GM18498 (cell line): ENCODE measurements around the gene CDC37.

Experiments
- ATAC-seq: cut with Tn5 transposase; IDR thresholded peaks from one replicate; pipeline ENCODE4 v1.9.1; 2021; ENCODE audit warnings: mild to moderate bottlenecking, moderate library complexity; ENCODE audit not compliant: unreplicated experiment

The CDC37 gene

DNA sequence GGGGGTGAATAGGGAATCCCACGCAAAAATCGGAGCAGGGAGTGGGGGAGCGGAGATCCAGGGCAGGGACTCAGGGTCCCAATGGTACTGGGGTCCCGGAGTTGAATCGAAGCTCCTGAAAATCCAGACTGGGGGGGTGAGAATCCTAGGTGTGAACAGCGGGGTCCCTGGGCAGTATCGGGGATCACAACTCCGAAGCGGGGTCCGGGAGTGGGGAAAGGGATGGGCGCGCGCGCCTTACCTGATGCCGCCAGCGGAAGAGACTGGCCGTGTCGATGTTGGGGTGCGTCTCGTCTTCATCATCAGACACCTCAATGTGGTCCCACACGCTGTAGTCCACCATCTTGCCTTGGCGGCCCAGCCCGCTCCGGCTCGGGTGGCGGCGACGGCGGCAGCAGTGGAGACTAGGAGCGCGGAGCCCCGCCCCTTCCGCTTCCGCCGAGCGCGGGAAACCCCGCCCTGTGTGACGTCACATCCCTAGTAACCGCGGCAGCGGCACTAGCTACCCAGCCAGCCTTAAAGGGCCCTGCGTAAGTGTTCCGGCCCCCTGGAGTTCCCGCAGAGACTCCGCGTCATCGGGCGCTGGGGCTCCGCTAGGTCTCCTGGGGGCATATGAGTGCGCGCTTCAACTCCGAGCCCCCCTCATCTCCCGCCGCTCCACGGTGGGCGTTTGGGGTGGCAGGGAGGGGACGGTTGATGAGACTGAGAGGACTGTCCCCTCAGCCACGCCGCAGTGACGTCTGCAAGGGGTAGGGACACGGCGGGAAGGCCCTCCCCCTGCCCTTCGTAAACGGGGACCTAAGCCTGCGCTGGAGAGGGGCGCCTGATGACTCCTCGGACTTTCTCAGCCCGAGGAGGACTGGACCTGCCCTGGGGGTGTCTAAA, at the start of gene CDC37:
TSS of gene CDC37 (minus strand) at position 406 of the 885 bp plus-strand sequence. CDS start at position 343, 63 bp downstream.
- ATAC-seq, result peak; percentile 81

DNA sequence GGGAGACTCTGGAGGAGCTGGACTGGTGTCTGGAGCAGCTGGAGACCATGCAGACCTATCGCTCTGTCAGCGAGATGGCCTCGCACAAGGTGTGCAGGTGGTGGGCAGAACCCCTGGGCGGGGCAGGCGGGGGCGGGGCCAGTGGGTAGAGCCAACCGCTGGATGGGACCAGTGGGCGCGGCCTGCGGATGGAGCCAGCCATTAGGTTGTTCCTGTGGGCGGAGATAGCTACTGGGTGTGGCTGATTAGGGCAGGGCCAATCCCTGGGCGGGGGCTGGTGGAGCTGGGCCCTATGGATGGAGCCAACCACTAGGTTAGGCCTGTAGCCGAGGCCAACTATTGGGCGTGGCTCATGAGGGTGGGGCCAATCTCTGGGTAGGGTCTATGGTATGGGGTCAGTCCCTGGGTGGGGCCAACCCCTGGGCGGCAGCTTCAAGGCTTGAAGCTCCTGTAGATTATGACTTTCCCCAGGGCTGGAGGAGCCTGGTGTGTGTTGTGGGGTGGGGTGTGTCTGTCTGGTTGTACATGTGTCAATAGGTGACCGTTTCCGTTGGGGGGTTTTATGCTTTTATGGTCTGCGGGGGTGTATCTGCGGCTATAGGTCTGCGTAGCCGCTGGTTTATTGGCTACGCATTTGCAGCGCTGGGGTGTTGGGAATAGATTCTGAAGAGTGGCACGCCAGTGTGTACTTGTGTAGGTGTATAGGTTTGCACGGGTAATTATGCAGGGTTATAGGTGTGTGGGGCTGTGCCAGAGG, 47.7 kb upstream of the CDC37 start:
- no peak for ATAC-seq

DNA sequence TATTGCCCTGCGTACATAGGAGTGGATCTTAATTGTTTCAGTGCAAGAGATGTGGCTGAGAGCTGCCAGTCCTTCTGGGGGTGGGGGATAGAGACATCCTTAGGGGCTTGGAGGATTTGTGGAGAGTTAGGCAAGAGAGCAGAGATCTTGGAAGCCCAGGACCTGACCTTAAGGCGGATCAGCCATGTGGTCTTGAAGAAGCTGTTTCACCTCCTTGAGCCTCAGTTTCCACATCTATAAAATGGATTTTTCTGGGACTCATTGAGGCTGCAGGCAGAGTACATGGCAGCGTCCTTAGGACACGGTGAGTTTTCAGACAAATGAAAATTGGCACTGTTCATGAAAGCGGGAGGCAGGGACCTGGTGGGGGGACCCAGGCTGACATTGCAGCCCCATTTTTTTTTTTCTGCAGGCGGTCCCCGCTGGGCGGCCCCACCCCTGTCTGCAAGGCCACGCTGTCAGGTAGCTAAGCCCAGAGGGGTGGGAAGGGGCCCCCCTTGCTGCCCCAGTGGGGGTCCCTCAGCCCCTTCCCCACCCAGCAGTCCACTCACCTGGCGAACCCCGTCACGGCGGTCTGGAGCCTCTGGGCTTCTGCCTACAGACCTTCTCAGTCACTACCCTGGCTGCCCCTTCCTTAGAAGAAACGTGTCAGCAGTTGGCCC, 47.0 kb upstream of the CDC37 start:
- ATAC-seq, result no peak

DNA sequence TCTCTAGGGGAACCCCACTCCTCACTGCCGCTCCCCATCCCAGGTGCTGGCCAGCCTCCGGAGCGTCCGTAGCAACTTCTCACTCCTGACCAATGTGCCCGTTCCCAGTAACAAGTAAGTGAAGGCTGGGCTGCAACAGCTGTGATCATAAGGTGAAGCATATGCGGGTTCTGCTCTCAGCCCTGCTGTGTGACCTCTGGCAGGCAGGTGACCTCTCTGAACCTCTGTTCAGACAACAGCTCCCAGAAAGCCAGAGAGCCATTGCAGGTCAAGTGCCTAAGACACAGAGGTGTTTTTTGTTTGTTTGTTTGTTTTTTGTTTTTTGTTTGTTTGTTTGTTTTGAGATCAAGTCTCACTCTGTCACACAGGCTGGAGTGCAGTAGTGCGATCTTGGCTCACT, 45.7 kb upstream of the CDC37 start:
- no peak for ATAC-seq

DNA sequence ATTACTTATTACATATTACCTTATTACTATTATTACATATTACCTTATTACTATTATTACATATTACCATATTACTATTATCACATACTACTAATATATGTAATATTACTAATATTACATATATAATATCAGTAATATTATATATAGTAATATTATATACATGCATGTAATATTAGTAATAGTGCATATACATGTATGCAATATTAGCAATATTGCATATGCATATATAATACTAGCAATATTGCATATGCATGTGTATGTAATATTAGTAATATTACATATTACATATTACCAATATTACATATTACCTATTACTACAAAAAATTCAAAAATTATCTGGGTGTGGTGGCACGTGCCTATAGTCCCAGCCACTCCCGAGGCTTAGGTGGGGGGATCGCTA, 39.4 kb upstream of the CDC37 start:
- ATAC-seq, result no peak

DNA sequence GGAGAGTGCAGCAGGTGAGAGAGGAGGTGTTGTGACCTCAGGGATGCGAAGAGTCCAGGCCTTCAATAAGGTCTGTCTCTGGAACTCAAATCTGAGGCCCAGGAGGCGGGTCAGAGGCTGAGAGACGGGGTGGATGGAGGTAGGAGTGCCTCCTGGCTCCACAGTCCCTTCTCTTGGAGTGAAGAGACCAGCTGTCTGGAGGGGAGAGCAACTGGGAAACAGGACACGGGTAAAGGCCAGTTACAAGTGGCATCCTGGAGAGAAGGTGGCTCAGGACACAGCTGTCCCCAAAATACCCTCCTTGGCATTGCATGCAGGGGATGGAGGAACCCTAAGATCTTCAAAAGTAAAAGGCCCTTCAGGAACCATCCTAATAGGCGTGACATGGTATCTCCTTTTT, 36.2 kb upstream of the CDC37 start:
- ATAC-seq, result no peak

DNA sequence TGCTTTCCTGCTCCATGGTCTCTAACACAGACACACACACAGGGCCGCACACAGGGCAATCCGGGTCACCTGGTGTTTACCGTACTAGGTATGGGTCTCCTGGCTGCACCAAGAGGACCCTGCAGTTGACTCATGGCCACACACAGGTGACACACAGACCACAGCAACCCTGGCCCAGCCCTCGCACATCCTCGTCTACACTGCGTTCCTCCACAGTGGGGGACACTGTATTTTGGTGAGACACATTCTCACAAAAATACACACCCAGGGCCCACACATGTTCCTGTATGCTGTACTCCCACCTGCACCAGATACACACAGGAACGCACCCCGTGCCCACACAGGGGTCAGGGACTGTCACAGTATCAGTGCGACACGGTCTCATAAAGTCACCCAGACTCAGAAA, 29.8 kb upstream of the CDC37 start:
- no peak for ATAC-seq

DNA sequence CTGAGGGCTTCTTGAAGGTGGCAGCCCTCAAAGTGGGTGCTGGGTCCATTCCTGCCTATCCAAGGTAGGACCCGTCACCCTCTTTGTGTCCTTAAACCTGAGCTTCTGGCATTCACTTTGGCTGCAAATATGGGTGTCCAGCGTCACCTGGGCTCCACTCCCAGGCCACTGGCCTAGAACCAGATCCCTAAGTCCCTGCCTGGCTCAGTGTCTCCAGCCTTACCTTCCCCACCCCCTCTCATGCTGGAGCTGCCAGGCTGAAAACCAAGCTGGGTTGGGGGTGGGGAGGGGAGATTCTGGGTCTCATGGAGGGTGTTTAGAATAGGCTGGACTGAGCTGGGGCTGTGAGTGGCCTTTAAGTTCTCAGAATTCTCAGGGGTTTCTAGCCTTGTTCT, 29.4 kb upstream of the CDC37 start:
- ATAC-seq, result no peak

DNA sequence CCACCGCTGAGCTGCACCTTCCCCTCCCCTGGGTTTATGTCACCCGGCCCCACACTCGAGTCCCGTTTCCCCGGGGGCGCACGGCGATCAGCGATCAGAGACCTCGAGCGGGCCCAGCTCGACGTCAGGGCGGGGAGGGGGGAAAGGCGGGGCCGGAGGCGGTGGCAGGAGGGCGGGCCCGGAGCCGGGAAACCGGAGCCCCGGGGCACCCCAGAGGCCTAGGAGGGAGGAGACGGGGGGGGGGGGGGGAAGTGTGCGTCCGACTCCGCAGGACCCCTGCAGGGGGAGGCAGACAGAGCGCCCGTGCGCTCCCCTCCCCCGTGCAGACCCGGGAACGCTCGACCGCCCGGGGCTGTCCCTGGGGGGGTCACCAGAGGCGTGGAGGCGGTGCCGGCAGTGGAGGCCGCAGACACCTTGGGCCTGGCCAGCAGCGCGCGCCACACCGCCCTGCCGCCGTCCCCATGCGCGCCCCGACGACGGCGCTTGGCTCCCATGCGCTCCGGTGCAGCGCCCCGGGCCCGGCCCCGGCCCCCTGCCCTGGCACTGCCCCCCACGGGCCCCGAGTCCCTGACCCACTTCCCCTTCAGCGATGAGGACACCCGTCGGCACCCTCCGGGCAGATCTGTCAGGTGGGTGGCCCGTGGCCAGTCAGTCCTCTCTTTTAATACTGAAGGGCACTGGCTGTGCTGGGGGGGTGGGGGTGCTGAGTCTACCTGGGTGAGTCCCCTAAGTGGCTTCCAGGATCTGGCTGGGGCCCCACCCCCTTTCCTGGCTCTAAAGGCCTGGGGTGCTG, 28.8 kb upstream of the CDC37 start:
- no peak for ATAC-seq

DNA sequence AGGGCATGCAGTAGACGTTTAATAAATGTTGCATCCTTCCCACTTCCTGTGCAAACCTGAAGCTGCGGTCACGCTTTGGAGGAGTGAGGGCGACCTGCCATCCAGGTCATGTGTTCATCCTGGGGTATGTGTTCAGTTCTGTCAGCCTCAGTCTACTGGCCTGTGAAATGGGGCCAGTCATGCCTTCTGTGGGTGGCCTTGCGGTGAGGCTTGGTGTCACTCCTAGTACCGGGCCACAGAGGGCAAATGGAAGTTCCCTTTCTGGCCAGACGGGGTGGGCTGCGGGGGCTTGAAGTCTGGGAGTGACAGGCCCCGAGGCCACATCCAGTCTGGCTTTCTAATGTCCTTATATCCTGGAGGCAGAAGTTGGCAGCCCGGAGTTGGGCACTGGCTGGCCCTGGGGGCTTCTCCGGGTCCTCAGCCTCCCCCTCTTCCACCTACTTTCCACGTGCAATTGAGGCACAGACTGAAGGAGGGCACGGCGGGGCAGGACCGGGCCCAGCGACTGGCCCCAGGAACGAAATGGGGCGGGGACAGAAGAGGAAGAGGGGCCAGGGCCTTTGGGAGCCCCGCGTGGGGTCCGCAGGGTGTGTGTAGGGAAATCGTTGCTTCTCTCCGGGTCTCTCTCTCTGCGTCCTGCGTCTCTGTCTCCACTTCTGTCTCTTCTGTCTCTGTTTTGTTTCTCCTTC, 28.1 kb upstream of the CDC37 start:
- no peak for ATAC-seq

DNA sequence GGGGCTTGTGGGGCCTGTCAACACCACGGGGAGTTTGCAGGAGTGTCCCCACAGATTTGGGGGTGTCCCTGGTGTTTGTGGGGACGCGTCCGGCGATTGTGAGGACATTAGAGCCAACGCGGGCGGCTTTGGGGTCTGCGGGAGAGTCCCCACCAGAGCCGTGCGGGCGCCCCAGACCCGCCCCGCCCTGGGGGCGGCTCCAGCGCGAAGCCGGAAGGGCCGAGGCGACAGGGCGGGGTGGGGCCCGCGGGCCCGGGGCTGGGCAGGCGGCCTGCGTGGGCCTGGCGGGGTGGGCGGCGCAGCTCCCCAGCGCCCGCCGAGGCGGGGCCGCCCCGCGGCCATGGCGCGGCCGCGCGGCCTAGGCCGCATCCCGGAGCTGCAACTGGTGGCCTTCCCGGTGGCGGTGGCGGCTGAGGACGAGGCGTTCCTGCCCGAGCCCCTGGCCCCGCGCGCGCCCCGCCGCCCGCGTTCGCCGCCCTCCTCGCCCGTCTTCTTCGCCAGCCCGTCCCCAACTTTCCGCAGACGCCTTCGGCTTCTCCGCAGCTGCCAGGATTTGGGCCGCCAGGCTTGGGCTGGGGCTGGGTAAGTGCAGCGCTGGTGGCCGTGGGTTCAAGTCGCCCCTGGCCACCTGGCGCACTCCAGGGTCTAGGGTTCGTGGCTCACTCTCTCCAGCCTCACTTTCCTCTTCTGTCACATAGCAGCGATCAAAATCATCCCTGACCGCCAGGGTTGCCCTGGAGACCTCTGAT, 27.3 kb upstream of the CDC37 start:
- ATAC-seq, result peak; percentile 39

DNA sequence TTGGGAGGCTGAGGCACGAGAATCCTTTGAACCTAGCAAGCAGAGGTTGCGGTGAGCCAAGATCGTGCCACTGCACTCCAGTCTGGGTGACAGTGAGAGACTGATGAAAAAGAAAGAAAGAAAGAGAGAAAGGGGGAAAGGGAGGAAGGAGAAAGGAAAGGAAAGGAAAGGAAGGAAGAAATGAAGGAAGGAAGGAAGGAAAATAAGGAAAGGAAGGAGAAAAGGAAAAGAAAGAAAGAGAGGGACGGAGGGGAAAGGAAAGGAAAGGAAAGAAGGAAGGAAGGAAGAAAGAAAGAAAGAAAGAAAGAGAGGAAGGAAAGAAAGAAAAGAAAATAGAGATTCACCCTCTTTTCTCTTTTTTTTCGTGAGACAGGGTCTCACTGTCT, 25.6 kb upstream of the CDC37 start:
- no peak for ATAC-seq

DNA sequence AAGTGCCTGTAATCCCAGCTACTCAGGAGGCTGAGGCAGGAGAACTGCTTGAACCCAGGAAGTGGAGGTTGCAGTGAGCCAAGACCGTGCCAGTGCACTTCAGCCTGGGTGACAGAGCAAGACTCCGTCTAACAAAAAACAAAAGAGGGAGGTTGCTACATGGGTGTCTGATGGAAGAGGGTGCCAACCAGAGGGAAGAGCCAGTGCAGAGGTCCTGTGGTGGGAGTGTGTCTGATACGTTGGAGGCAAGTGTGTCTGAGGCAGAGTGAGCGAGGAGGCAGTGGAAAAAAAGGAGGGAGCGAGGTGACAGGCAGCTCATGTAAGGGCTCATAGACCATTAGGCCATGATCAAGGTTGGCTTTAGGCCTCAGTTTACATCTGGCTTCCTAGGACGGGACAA, 23.8 kb upstream of the CDC37 start:
- ATAC-seq, result no peak

DNA sequence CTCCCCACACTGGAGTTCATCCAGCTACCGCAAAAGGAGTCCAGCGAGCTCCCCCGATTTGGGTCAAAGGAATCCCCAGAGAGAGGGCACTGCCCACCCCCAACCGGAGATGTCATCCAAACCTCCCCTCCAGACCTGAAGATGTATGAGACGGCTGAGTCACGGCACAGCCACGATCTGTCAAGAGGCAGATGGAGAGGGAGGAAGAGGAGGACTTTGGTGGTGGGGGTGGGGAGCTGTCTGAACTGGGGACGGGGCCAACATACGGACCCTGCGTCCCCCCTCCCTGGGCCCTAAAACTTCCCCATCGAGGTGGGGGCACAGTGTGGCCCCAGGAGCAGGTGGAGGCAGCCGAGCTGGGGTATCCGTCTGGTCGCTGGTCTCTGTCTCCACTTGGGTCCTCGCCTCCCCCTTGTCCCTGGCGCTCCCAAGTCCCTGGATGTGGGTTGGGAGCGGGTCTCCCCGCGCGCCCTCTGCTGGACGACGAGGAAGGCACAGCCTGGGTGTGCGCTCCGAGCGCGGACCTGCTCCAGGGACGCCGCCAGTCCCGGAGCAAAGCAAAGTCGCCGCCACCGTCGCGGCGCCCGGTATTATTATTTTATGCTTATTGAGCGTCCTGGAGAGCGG, 20.8 kb upstream of the CDC37 start:
- peak; percentile 34 for ATAC-seq

DNA sequence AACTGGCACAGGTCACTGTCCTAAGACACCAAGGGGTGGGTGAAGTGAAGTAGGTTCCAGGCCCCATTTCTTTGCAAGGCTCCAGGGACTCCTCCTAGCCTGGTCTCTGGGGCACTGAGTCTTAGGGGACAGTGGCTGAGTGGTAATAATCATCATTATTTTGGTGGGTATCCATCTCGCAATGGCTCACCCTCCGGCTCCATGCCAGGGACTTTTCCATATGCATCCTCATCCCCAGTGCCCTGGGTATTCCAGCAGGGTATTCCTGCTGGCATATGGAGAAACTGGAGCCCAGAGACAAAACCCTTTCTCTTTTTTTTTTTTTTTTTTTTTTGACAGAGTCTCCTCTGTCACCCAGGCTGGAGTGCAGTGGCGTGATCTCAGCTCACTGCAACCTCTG, 19.5 kb upstream of the CDC37 start:
- no peak for ATAC-seq

DNA sequence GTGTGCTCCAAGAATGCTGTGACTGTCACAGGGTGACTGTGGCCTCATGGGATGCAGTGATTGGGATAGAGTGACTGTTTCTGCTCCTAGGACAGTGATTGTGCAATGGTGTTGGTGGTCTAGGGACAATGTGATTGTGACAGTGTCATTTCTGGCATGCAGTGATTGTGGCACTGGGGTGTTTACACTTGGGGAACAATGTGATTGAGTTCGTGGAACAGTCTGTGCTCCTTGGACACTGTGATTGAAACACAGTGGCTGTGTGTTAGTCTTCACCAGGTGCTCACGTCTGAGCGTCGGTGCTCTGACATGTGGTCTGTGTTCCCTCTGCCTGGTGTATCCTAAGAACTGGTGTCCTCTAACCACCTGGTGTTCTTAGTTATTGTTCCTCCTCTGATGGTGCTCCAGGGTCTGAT, 18.7 kb upstream of the CDC37 start:
- ATAC-seq, result no peak

DNA sequence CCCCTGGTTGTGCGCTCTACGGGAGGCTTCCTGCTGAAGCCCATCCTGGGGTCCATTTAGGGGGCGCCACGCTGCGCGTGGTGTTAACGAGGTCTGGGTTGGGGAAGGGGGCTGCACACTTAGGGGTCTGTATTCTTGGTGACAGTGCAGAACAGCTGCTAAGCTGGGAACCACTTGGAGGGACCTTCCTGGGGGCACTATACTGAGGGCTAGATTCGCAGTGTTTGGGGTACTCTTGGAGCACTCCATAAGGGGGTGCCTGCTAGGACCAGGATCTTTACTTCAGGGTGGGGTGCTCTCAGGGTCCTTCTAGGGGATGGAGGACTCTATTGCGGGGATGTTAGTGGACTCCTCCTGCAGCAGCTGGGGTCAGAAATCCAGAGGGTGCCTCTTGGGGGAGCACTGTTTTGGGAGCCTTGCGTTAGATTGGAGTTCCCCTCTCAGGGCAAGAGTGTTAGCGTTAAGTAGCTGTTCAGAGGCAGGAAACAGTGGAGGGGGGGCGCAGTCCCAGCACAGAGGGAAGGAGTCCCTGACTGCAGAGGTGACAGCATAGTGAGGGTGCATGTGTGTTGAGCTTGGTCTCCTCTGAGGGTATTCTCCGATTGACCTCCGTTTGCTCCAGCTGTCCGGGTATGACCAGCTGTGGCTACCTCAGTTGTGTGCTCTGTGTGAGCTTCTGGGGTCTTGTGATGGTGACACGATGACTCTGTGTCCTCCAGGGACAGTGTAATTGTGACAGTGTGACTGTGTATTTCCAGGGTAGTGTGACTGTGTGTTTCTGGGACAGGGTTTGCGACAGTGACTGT, 18.1 kb upstream of the CDC37 start:
- no peak for ATAC-seq
